HG03095 (cell line): ENCODE data around the gene HCFC1.
"Not testable (repeated sequence)": the region's sequence is repeated elsewhere in the genome, so short reads cannot be mapped to it uniquely, and the experiment has no call there.

Experiments used
- ATAC-seq: cut with Tn5 transposase; IDR thresholded peaks from one replicate; pipeline ENCODE4 v1.9.1; 2021; ENCODE audit warnings: moderate library complexity; ENCODE audit not compliant: unreplicated experiment

The HCFC1 gene

DNA sequence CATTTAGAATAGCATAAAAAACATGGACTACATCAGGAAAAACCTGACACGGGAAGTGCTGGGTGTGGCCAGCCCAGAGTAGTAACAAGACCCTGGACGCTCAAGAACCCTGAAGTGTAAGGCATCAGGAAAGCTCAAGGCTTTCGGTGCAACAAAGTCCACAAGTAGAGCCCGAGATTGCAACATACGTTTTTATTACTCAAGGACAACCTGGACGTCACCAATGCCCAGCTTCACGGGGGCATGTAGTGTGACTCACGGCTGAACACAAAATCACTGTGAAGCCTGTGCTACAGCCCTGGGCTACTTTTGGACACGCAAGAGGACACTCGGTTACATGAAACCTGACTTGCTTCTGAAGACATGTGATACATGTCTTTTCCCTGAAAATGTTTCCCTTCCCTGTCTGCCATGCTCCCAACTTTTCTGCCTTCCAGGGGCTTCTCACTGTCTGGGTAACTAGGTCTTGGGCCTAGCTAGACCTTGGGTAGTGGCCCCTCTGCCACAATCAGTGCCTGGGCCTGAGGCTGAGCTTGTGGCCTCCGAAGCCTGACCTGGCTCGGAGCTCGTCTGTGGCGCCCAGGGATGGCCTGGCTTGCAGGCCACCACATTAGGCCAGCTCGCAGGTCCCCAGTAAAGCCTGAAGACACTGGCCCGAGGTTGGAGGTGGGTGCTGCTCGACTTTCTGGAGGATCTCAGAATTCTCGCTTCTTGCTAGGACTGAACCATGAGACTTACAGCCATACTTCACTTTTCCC lies 38.9 kb upstream of the HCFC1 start:
- ATAC-seq = no peak

DNA sequence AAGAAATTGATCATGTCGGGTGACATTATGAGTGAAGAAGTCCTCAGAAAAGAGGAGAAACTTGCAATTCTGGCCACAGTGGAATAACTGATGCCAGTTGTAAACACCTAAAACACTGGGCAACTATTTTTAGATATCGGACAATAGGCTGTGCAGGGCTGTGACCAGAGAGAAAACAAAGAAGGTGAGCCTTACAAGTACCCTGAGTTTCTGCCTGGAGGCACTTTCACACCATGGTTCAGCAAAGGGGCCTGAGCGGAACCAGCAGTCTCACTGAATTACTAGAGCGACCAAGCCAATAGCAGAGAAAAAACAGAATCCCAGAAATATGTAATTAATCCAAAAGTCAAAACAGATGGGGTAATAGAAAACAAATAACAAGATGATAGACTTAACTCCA lies 36.9 kb upstream of the HCFC1 start:
- no peak for ATAC-seq

DNA sequence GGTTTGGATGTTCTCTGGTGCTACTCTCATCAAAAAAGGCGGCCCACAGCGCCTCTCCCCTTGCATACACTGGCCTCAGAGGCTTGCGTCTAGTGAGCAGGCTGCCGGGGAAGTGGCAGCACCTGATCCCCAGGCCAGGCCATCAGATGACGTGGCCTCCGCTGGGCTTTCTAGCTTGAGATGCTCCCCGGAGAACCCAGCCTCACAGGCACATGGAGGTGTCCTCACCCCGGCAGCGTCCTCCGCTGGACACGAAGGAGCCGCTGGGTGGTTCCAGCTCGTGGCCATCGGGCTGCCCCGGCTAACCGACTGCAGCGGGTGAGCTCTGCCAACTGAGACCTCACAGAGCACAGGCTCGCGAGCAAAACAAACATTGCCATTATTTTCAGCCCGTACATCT lies 35.3 kb upstream of the HCFC1 start:
- no peak for ATAC-seq

DNA sequence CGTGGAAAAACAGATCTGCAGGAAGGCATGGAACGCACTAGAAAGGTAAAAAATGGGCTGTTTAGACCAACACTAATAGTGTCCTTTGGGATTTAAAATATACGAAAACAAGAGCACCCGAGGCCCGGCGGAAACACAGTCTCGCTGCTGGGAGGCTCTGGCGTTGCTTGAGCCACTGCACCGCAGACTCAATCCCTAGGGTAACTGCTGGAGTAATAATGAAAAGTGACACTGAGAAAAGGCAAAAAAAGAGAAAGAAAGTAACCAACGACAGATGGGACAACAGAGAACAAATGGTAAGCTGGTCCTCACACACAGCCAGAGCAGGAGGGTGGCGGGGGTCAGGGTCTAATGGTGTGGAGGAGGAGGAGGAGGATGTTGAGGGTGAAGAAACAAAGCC lies 32.7 kb upstream of the HCFC1 start:
- ATAC-seq = no peak

DNA sequence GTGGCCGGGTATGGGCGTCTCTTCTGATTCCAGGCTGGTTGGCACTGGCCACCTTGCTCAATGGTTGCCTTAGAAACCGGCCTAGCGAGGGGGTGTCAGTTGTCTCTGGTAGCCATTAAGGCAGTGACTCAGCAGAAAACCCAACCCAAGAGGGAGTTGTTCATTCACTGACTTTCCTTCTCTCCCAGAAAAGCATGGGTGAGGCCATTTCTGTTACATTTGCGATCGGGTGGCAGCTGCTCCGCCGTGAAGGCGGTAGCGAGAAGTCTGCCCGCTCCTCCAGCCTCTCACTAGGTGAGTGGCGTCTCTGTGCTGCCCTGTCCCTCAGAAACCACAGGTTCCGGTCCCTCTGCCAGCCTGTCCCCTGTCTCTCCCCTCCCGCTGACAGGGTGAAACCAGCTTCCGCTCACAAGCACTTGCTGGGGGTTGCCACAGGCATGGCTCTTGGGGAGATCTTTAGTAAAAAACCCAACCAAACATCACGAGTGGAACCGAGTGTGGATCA lies 30.6 kb upstream of the HCFC1 start:
- no peak for ATAC-seq

DNA sequence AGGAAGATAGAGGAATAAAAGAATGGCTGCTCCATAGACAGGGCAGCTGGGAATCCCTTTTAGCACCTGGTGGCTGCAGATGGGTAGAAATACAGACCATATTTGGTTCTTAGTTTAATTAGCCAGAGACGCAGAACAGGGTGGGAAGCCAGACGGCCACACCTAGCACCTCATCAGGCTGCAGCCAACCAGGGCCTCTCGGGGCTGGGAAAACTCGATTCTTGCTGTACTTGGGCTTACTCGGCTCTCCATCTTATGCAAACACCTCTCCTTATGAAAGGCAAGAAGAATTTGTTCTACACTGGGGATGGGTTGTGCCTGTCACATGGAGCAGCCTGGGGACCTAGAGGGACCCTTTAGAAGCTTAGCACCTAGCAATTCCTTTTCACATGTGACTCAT lies 28.4 kb upstream of the HCFC1 start:
- no peak for ATAC-seq

DNA sequence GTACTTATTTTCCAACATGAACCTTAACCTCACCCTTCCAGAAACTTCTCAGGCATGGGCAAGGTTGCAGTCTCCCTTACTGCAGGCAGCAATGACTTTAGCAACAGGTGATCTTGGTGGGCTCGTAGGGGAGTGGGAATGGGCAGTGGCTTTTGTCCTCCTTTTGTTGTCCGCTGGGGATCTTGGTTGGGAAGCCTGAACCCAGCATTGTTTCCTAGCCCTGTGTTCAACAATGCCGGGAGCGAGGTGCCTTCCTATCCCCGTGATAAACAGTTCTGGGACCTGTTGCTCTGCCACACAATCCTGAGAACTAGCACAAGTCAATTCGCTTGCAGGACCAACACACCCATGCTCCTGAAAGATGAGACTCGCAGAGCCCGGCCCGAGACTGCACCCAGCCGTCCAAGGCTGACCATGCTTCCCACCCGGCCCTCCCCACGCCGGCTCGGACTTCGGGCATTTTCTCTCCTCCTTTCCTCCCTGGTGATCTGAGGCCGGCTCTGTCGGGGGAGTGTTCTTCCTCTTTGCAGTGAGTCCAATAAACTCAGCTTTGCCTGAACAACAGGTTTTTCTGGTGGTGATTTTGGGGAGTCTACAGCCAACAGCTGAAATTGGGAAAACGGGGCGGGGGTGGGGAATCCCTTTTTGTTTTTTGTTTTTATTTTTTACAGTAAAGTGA lies 27.9 kb upstream of the HCFC1 start:
- no peak for ATAC-seq

DNA sequence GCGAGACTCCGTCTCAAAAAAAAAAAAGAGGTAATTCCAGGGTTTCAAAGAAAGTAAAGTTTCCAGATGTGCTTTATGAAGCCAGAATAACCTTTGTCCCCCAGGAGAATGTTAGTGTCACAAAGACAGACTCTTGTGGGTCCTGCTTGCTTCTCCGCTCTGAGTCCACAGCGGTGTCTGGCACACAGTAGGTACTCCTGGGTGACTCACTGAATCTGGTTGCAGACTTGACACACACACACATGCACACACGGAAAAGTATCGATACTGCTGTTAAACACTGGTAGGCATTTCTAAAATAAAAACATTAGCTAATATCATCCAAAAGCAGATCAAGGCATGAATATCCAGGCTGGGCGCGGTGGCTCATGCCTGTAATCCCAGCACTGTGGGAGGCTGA lies 23.9 kb upstream of the HCFC1 start:
- ATAC-seq = no peak

DNA sequence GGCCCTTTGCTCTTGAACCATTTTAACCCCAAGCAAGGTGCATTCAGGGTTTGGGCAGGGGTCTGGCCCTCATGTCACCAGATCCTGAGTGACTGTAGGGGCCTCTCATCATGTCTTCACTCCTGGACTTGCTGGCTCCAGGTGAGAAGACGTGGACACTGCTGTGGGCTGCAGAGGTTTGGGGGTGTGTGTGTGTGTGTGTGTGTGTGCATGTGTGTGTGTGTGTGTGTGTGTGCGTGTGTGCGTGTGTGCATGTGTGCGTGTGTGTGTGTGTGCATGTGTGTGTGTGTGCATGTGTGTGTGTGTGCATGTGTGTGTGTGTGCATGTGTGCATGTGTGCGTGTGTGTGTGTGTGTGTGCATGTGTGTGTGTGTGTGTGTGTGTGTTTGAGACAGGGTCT lies 22.8 kb upstream of the HCFC1 start:
- ATAC-seq = not testable (repeated sequence)

DNA sequence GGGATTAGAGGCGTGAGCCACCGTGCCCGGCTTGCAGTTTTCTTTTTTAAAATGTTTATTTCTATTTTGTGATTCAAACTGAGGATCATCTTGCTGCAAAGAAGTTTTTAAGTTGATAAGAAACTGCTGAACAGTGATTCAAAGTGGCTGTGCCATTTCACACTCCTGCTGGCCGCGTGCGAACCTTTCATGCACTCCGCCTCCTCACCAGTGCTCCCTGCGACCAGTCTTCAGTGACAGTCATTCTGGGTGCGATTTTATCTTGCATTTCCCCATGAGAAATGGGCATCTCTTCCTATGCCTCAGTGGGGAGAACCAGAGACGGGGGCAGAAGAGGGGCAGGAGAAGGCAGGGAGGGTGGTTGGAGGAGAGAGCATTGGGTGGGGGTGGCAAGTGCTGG lies 22.4 kb upstream of the HCFC1 start:
- no peak for ATAC-seq

DNA sequence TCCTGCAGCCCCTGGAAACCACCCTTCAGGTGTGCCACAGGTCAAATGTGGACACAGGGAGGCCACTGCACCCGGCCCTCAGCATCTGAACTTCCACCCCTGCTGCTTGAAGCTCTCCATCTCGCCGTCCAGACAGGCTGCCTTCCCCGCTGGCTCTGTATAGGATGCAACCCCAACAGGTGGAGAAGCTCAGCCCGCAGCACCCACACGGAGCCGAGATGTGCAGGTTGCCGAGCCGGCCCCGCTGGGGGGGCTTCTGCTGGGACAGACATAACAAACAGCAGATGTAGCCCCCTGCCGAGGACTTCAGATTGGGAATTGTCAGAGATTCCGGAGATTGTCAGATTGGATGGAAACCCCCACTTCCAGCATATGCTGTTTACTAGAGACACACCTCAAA lies 21.5 kb upstream of the HCFC1 start:
- no peak for ATAC-seq

DNA sequence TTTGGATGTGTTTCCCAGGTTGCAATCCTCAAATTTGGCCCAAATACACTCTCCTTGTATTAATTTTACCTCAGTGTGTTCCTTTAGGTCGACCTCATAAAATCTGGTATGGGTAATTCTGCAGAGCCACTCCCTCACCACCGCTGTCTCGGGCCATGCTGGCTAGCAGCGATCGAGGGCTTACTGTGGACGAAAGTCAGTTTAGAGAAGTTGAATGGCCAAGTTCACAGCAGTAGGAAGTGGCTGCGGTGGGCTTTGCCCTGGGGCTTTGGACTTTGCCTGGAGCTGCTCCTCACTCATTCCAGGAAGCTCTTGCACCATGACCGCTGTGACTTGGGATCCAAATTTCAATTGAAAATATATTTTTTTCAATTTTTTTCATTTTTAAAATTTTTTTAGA lies 20.6 kb upstream of the HCFC1 start:
- ATAC-seq = no peak

DNA sequence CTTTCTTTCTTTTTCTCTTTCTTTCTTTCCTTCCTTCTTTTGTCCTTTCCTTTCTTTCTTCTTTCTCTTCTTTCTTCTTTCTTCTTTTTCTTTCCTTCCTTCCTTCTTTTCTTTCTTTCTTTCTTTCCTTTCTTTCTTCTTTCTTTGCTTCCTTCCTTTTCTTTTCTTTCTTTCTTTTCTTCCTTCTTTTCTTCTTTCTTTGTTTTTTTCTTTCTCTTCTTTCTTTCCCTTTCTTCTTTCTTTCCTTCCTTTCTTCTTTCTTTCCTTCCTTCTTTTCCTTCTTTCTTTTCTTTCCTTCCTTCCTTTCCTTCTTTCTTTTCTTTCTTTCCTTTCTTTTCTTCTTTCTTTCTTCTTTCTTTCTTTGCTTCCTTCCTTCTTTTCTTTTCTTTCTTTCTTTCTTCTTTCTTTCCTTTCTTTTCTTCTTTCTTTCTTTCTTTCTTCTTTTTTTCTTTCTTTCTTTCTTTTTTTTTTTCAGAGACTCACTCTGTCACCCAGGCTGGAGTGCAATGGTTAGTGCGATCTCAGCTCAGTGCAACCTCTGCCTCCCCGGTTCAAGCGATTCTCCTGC lies 19.5 kb upstream of the HCFC1 start:
- no peak for ATAC-seq

DNA sequence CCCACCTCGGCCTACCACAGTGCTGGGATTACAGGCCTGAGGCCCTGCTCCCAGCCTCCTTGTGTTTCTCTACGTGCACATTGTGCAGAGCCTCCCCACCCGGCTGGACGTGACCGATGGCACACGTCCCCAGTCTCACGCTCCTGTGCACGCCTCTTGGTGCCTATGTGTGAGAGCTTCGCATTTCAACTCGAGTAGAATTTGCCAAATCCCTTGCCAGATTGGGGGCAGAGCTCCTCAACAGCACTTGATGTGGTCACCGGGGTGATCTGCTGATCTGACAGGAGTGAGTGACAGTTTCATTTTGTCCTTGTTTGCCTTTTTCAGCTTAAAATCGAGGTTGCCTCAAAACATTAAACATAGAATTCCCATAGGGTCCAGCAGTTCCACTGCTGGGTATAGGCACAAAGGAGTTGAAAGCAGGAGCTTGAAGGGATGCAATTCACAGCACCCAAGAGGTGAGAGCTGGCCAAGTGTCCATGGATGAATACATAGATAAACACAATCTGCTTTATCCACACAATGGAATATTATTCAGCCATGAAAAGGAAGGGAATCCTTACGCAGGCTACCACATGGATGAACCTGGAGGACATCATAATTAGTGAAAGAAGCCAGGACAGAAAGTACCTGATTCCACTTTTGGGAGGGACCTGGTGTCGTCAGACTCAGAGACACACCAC lies 18.5 kb upstream of the HCFC1 start:
- ATAC-seq = no peak

DNA sequence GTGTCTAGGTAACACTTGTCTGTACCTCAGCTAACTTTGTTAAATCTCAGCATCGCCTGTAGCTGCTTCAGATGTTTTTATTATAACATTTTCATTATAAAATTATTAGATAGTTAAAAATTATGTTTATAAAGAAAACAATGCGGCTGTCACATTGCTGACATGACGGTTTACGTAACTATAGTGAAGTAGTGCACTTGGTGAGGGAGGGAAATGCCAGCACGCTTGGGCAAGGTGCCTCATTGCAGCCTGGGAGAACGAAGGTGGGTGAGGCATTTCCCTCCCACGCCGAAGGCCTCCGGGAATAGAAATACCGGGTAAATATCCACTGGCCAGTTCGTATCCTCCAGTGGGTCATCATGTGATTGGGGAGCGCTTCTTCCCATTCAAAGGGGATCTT lies 16.9 kb upstream of the HCFC1 start:
- ATAC-seq = no peak

DNA sequence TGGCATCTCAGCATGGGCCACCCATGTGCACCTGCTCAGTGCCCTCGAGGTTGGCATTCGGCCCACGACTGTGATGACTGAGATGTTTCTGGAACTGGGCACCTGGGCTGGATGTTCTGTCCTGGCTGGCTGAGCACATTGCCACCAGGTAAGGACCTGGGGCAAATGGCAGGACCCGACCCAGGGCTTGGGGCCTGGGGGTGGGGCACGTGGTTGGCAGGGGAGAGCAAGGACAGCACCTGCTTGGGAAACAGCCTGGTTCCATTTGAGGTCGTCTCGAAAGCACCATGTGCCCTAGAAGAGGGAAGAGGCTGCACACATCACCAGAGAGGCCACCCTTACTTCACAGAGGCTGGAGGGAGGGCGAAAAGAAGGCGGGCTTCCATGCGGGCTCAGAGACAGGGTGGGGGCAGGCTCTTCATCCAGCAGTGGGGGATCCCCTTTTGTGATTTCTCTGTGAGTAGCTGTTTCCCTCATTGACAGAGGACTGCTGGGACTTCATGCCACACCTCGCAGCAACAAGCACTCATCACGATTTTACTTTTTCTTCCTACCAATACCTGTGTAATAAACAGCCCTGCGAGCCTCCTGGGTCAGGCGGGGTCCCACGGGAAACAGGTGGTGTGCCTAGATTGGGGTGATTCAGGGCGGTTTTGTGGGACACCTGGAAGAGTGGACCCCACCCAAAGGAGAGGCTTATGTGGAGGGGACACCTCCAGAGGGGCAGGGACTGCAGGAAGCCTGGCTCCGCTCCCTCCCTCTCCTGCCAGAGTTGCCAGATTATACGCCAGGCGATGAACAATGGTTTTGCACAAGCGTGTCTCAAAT lies 12.9 kb upstream of the HCFC1 start:
- ATAC-seq = peak; percentile 41

DNA sequence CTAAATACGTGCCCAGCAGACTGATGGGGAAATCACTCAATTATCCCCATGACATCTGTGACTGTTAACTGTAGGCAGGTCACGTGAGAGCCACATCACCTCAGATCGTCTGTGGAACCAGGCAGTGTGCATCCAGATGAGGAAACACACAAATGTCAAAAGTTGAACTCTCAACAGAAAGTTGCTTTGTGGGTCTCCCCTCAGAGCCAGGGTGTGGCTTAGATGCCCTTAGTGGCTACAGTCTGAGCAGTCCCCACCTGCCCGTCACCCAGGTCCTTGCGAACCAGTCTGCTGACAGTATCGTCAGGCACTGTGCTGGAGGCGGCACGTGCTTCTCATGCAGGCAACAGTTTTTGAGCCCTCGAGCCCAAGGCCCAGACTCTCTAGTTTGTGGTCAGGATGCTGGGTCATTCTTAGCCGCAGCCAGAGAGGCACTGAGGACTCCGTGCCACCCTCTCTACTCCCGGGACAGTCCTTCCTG lies 11.7 kb upstream of the HCFC1 start:
- no peak for ATAC-seq

DNA sequence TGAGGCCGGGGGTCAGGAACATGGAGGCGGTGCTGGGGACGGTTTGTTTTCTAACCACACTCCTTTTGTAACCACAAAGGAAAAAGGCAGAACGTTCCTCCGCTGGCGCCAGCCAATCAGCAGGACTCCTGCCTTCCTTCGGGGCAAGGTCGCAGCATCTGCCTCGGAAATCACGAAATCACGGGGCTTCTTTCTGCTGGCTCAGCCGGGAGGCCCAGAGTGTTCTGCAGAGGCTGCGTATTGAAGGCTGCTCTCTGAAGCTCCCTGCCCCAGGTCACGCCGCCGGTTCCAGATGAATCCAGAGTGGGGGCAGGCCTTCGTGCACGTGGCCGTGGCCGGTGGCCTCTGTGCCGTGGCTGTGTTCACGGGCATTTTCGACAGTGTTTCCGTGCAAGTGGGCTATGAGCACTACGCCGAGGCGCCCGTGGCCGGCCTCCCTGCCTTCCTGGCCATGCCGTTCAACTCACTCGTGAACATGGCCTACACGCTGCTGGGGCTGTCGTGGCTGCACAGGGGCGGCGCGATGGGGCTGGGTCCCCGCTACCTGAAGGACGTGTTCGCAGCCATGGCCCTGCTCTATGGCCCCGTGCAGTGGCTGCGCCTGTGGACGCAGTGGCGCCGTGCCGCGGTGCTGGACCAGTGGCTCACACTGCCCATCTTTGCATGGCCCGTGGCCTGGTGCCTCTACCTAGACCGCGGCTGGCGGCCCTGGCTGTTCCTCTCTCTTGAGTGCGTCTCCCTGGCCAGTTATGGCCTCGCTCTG lies 10.3 kb upstream of the HCFC1 start:
- ATAC-seq = no peak

DNA sequence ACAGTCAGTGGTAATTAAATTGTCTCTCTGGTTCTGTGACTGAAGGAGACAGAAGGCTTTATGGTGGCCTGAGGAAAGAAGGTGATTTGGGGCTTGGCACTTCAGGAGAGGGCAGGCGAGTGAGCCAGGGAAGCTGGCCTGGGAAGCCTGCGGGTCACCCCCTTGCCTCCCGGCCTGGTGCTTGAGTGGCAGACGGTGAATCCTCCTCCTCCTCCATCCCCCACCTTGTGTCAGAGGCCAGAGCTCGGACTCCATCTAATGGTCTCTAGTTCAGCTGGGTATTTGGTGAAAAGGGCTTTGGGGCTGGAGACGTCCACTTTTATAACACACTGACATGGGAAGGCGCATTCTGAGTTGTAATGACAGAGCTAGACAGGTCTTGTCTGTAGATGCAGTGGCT lies 9.6 kb upstream of the HCFC1 start:
- ATAC-seq = no peak

DNA sequence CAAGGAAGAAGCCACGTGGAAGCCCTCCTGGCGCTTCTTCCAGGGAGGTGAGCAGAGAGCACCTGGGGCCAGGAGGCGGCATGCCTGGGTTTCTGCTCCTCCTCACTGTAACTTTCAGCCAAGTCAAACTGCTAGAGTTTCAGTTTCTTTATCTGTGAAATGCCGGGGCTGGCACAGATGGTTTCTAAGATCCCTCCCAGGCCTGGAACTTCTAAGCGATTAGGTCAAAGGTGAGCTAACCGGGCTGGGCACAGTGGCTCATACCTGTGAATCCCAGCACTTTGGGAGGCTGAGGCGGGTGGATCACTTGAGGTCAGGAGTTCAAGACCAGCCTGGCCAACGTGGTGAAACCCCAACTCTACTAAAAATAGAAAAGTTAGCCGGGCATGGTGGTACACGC lies 8.8 kb upstream of the HCFC1 start:
- not testable (repeated sequence) for ATAC-seq
